A673 (cell line): ENCODE measurements around the gene KCTD7. TPM values are rescaled to one million over a fixed set of nuclear protein-coding genes. Genes with fewer than 3 reads are reported as not detected.
"Not testable (repeated sequence)": the region's sequence is repeated elsewhere in the genome, so short reads cannot be mapped to it uniquely, and the experiment has no call there.

Source experiments
- BruUV-seq: library from RNA; stranded (reverse); fragments of 400-500 nt; replicated peaks from 2 replicates; lab custom pipeline; 2021; lab: Mats Ljungman, UMichigan
- CTCF ChIA-PET: fragments of 300-600 bp; sonication (Branson Sonifier 250); formaldehyde crosslinking; loops from one replicate; lab custom pipeline; 2022; ENCODE audit warnings: antibody characterized with exemption; lab: Charles Lee
- POLR2A ChIA-PET: fragments of 300-600 bp; sonication (Branson Sonifier 250); formaldehyde crosslinking; loops from one replicate; lab custom pipeline; 2022; ENCODE audit warnings: antibody characterized with exemption; ENCODE audit not compliant: low non-redundant PET; lab: Charles Lee
- DNase-seq: peaks from one replicate; pipeline ENCODE4 v3.0.0-alpha.2; 2015; ENCODE audit warnings: low spot score
- H3K27ac ChIP-seq: fragments of 200-600 bp; sonication (generic); 2 replicates; pipeline ENCODE4 v1.5.1; 2016; ENCODE audit warnings: mixed run types, low read depth, mild to moderate bottlenecking, mixed read lengths, antibody characterized with exemption, low read length; ENCODE audit not compliant: poor library complexity, severe bottlenecking
- H3K27me3 ChIP-seq: fragments of 200-600 bp; sonication (generic); replicated peaks from 2 replicates; pipeline ENCODE4 v1.6.1; 2017; ENCODE audit warnings: mixed run types, low read depth, mild to moderate bottlenecking, mixed read lengths, antibody characterized with exemption, low read length; ENCODE audit not compliant: insufficient read depth, poor library complexity
- H3K36me3 ChIP-seq: fragments of 200-600 bp; sonication (generic); 2 replicates; pipeline ENCODE4 v1.6.1; 2016; ENCODE audit warnings: mixed run types, mild to moderate bottlenecking, mixed read lengths, antibody characterized with exemption, low read length; ENCODE audit not compliant: insufficient read depth, poor library complexity, severe bottlenecking
- H3K4me1 ChIP-seq: fragments of 200-600 bp; sonication (generic); 2 replicates; pipeline ENCODE4 v1.6.1; 2017; ENCODE audit warnings: mixed run types, mild to moderate bottlenecking, mixed read lengths, antibody characterized with exemption, low read length; ENCODE audit not compliant: insufficient read depth, poor library complexity, severe bottlenecking
- H3K4me3 ChIP-seq: fragments of 200-600 bp; sonication (generic); 2 replicates; pipeline ENCODE4 v1.5.1; 2016; ENCODE audit warnings: low read depth, mixed run types, mild to moderate bottlenecking, mixed read lengths, low read length; ENCODE audit not compliant: poor library complexity, severe bottlenecking
- H3K9me3 ChIP-seq: fragments of 200-600 bp; sonication (generic); 2 replicates; pipeline ENCODE4 v1.6.1; 2016; ENCODE audit warnings: mixed run types, low read depth, mild to moderate bottlenecking, mixed read lengths, antibody characterized with exemption, low read length; ENCODE audit not compliant: poor library complexity, severe bottlenecking
- EZH2 ChIP-seq: fragments of 200-600 bp; sonication (generic); IDR thresholded peaks from 2 replicates; pipeline ENCODE4 v1.6.1; 2017; ENCODE audit warnings: borderline replicate concordance, low read depth, mild to moderate bottlenecking, mixed read lengths, antibody characterized with exemption, low read length; ENCODE audit not compliant: poor library complexity, severe bottlenecking
- intact Hi-C: fragments of 100-400 bp; cut with micrococcal nuclease; formaldehyde crosslinking; loops from one replicate; pipeline ENCODE4 v1.10.0; 2022; ENCODE audit not compliant: unreplicated experiment
- total RNA-seq: library from RNA; stranded (reverse); gene quantifications from 2 replicates; pipeline ENCODE4 v1.2.3, GENCODE V29; 2021
- TF ChIP-seq, protein P1 (sequence below): fragments of 300-800, 200-600 bp; sonication (generic); conservative IDR thresholded peaks from 2 replicates; pipeline ENCODE4 v1.5.1; 2017; ENCODE audit warnings: low read depth, mild to moderate bottlenecking, antibody characterized with exemption, low read length, moderate library complexity, mixed read lengths

KCTD7 gene
- total RNA-seq, 1 experiment from 2014 or later, result 10.6 TPM

DNA sequence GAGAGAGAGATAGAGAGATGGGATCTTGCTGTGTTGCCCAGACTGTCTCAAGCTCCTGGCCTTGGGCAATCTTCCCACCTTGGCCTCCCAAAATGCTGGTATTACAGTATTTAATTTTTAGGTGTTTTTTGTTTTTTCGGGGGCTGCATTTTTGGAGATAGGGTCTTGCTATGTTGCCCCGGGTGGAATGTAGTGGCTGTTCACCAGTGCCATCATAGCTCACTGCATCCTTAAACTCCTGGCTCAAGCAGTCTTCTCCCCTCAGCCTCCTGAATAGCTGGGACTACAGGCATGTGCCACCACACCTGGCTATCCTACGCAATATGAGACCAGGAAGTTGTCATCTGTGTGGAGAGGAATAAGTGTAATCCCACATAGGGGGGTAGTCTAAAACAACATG, 42.4 kb downstream of the KCTD7 start:
- BruUV-seq, result no TSS peak
- intact Hi-C loops, result no loop called here
- H3K27ac ChIP-seq, result no peak overlapping the region
- H3K36me3 ChIP-seq, result no peaks in the 10 kb centered on the region
- CTCF ChIA-PET, result no interaction called here
- H3K4me1 ChIP-seq, result no peaks in the 10 kb centered on the region
- H3K9me3 ChIP-seq, result no peaks in the 10 kb centered on the region
- DNase-seq, result no peak
- no peaks in the 10 kb centered on the region for H3K27me3 ChIP-seq
- TF ChIP-seq EZH2, result no peak
- TF ChIP-seq, protein P1, sequence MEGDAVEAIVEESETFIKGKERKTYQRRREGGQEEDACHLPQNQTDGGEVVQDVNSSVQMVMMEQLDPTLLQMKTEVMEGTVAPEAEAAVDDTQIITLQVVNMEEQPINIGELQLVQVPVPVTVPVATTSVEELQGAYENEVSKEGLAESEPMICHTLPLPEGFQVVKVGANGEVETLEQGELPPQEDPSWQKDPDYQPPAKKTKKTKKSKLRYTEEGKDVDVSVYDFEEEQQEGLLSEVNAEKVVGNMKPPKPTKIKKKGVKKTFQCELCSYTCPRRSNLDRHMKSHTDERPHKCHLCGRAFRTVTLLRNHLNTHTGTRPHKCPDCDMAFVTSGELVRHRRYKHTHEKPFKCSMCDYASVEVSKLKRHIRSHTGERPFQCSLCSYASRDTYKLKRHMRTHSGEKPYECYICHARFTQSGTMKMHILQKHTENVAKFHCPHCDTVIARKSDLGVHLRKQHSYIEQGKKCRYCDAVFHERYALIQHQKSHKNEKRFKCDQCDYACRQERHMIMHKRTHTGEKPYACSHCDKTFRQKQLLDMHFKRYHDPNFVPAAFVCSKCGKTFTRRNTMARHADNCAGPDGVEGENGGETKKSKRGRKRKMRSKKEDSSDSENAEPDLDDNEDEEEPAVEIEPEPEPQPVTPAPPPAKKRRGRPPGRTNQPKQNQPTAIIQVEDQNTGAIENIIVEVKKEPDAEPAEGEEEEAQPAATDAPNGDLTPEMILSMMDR, result no peak
- POLR2A ChIA-PET, result interaction anchor here (0.6 kb wide), 1 partner anchor 10 kb away, joined by 4 read pairs; no protein-coding TSS in a partner anchor
- H3K4me3 ChIP-seq, result no peak overlapping the region

DNA sequence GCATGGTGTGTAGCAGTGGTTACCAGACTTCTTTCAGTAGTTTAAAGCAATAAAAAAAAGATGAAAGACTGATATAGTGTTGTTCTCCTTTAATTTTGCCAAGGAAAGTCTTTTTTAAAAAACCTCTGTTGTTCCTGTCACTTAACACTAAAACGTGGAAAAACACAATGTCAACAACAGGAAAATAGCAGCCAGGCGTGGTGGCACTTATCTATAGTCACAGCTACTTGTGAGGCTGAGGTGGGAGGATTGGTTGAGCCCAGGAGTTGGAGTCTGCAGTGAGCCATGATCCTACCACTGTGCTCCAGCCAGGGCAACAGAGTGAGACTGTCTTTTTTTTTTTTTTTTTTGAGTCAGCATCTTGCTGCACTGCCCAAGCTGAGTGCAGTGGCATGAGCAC, 42.8 kb downstream of the KCTD7 start:
- BruUV-seq, H3K27ac ChIP-seq, intact Hi-C loops, H3K9me3 ChIP-seq, H3K4me1 ChIP-seq, POLR2A ChIA-PET, DNase-seq, H3K4me3 ChIP-seq, CTCF ChIA-PET, H3K27me3 ChIP-seq, H3K36me3 ChIP-seq: not testable (repeated sequence)

DNA sequence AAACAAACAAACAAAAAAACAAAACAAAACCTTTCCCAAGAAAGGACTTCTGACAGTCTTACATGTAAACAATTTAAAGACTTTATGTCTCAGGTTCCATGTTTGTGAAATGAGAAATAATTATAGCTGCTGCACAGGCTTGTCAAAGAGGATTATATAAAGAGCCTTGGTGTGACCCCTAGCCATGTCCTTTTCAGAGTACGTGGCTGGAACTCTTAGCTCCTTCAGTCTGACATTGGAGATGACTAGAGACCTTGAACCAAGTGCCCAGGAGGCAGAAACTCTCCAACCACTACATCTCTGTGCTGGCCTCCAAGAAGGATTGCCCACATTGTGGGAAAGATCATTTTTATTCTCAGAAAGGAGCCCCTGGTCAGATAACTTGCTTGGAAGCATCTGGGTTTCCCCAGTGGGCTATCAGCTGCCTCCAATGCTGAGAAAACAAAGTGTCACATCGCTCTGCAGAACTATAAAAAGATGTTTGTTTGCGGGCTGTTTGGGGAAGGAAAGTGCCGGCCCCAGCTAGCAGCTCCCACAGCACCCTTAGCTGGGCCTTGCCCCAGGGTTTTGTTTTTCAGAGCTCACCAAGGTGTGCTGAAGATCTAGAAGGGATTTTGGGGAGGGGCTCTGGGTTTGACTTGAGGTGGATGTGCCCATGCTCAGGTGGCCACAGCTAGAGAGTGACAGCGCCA, 43.9 kb downstream of the KCTD7 start:
- H3K36me3 ChIP-seq, H3K27me3 ChIP-seq, H3K4me1 ChIP-seq, POLR2A ChIA-PET, BruUV-seq, H3K4me3 ChIP-seq, H3K9me3 ChIP-seq, DNase-seq, intact Hi-C loops, H3K27ac ChIP-seq, CTCF ChIA-PET: not testable (repeated sequence)

DNA sequence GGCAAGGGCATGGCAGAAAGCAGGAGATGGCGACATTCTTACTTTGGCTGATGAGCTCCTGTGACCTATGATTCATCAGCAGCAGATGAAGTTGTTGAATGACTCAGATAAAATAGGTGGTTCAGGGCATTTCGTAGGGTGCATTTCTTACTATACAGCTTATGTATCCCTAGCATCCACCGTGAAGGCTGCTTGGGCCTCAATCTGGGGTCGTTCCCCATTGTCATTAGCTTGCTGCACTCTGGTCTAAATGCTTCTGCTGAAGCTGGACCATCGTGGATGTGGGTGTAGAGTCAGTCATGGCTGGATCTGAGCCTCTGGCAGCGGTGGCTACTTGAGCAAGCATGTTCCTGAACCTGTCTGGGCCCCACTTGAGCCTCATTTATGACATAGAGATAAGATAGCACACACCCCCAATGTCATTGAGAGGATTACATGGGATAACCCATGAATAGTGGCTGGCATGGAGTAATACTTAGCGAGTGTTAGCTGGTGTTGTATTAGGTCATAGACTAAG, 44.5 kb downstream of the KCTD7 start:
- H3K4me1 ChIP-seq, BruUV-seq, H3K4me3 ChIP-seq, POLR2A ChIA-PET, DNase-seq, CTCF ChIA-PET, H3K27ac ChIP-seq, H3K36me3 ChIP-seq, intact Hi-C loops, H3K9me3 ChIP-seq, H3K27me3 ChIP-seq: not testable (repeated sequence)
